GM12873 (cell line): Measurements from ENCODE around the gene ZNF217.

Experiments used
- TF ChIP-seq, protein P1 (sequence below): IDR thresholded peaks from 2 replicates; pipeline ENCODE4 v1.5.1; 2012; ENCODE audit warnings: low read depth, mild to moderate bottlenecking, moderate library complexity, low read length, control low read depth; ENCODE audit not compliant: insufficient read depth; ENCODE audit errors: missing control alignments

ZNF217 gene

GRCh38 chr20:53592992-53593465, 610 bp downstream of the ZNF217 start:
- TF ChIP-seq, protein P1, sequence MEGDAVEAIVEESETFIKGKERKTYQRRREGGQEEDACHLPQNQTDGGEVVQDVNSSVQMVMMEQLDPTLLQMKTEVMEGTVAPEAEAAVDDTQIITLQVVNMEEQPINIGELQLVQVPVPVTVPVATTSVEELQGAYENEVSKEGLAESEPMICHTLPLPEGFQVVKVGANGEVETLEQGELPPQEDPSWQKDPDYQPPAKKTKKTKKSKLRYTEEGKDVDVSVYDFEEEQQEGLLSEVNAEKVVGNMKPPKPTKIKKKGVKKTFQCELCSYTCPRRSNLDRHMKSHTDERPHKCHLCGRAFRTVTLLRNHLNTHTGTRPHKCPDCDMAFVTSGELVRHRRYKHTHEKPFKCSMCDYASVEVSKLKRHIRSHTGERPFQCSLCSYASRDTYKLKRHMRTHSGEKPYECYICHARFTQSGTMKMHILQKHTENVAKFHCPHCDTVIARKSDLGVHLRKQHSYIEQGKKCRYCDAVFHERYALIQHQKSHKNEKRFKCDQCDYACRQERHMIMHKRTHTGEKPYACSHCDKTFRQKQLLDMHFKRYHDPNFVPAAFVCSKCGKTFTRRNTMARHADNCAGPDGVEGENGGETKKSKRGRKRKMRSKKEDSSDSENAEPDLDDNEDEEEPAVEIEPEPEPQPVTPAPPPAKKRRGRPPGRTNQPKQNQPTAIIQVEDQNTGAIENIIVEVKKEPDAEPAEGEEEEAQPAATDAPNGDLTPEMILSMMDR, result no peak

GRCh38 chr20:53586640-53587039, 7.0 kb downstream of the ZNF217 start:
- TF ChIP-seq, protein P1, result no peak

DNA sequence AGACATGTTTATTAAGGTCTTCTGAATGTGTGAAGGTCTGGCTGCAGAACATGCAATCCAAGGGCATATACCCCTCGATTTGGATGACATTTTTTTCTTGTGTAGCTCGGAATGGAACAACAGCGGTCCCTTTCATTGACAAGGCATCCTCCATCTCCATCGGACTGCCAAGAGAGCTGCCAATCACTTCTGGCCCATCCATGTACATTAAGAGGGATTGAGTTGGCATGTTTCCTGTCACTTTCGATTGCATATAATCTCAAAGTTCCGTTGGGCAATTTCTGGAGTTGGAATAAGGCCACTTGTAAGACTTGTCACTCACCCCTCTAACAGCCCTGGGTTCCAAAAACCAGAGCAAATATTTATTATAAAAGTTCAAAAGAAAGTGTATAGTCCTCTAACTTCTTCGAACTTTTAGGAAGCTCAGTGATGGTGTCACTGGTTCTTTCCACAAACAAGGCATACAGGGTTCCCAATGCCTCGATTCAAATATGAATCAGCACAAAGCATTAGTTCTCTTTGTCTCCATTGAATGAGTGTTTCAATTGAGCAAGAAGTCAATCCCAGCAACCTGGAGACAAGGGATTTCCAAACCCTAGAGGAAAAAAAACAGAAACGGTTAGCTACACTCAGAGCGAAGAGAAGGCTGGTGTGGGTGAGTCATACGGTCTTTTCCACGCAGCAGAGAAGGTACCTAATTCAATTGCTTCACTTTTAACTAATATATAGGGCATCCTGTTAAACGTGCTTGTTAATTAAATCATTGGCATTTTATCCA, 10.9 kb downstream of the ZNF217 start:
- TF ChIP-seq, protein P1, result no peak

GRCh38 chr20:53582251-53582570, 11.4 kb downstream of the ZNF217 start:
- TF ChIP-seq, protein P1, result no peak

DNA sequence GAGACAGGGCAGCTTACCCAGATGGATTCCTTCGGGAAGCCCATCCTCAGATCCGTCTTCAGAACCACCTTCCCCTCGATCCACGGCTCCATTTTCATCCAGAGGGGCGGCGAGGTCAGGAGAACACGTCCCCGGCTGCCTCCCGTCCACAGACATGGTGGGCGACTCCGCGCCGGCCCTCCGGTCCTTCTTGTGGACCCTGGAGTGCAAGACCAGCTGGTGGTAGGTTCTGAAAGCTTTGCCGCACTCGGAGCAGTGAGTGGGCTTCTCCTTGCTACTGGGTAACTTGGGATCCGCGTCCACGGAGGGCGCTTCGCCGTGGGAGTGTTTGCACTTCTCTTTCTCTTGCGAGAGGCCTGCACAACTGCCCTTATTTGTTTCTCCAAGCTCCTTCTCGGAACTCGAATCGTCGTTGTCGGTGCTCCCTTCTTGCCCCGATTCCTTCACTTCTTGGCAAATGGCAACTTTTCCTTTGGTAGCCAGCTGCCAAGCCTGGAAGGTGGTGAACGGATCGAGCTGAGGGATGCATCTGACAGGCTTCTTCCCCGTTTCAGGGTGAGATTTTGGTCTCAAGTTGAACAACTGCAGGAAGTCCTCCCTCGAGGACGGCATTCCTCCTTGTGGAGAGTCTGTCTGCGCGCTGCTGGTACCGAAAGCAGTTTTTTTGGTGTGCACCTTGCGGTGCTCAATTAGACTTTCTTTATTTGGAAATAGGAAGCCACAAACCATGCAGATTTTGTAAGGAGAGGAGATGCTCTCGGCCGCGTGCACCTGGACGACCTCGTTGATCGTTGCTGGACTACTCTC, 12.0 kb downstream of the ZNF217 start:
- TF ChIP-seq, protein P1, result no peak

DNA sequence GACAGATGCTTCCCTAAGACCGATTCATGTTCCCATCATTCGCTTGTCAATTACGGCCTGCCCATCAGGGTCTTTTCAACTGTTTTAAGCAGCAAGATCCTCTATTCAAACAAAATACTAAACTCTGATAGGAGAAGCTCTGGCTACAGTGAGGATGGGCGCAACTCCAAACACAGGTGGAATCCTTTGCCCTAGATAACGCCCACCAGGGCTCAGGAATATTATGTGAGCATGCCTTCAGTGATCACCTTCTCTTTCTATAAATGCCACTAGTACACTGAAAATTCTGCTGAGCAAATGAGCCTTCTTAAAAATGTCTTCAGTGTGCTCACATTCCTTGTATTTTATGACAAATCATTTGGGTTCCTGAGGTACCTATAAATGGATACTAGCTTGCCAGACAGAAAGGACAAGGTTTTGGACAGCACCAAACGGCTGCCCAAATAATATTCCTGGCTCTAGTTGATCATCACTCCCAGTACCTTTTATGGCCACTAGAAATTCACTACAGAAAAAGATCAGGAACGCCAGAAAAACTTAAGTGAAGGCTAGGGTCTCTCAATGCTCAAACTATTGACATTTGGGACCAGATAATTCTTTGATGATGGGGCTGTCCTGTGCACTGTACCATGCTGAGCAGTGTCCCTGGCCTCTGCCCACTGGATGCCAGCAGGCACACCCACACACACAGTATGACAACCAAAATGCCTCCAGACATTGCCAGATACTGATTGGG, 13.1 kb downstream of the ZNF217 start:
- TF ChIP-seq, protein P1, result peak; percentile 19
